SK-N-SH treated with all-trans-retinoic acid at 6 μM for 48 hours (cell line): ENCODE results near the gene MT2A.

Source experiments
- ATAC-seq: fragments of 200-7000 bp; cut with Tn5 transposase; 3 replicates; pipeline ENCODE4 v1.9.1; 2020; ENCODE audit warnings: mild to moderate bottlenecking, moderate library complexity
- ARNTL ChIP-seq: fragments of 450-650 bp; formaldehyde crosslinking; IDR thresholded peaks from 2 replicates; pipeline ENCODE4 v1.5.0; 2020; ENCODE audit warnings: low read depth, mild to moderate bottlenecking, moderate library complexity, borderline replicate concordance
- ESRRG ChIP-seq: fragments of 250-450 bp; sonication (Bioruptor Pico); IDR thresholded peaks from 2 replicates; pipeline ENCODE4 v1.6.1; 2021; ENCODE audit warnings: mild to moderate bottlenecking
- GLIS3 ChIP-seq: fragments of 250-450 bp; sonication (Bioruptor Pico); IDR thresholded peaks from 2 replicates; pipeline ENCODE4 v1.5.0; 2020; ENCODE audit warnings: mild to moderate bottlenecking, moderate library complexity
- ISL1 ChIP-seq: fragments of 250-450 bp; sonication (Bioruptor Pico); IDR thresholded peaks from 2 replicates; pipeline ENCODE4 v2.1.2; 2022; ENCODE audit warnings: mild to moderate bottlenecking, moderate library complexity
- OSR1 ChIP-seq: fragments of 250-450 bp; sonication (Bioruptor Pico); IDR thresholded peaks from 2 replicates; pipeline ENCODE4 v1.8.0; 2022; ENCODE audit warnings: moderate library complexity, mild to moderate bottlenecking, inconsistent platforms
- PPARA ChIP-seq: fragments of 250-450 bp; sonication (Bioruptor Pico); IDR thresholded peaks from 2 replicates; pipeline ENCODE4 v1.5.0; 2020; ENCODE audit warnings: mild to moderate bottlenecking, borderline replicate concordance
- RARB ChIP-seq: fragments of 250-450 bp; sonication (Bioruptor Pico); IDR thresholded peaks from 2 replicates; pipeline ENCODE4 v1.8.0; 2021; ENCODE audit warnings: mild to moderate bottlenecking, moderate library complexity
- SNAI2 ChIP-seq: fragments of 250-450 bp; sonication (Bioruptor Pico); IDR thresholded peaks from 2 replicates; pipeline ENCODE4 v1.5.0; 2020; ENCODE audit warnings: mild to moderate bottlenecking, moderate library complexity
- TCF4 ChIP-seq: fragments of 250-450 bp; sonication (Bioruptor Pico); IDR thresholded peaks from 2 replicates; pipeline ENCODE4 v1.8.0; 2021; ENCODE audit warnings: mild to moderate bottlenecking, moderate library complexity, borderline replicate concordance
- ZC3H10 ChIP-seq: fragments of 250-450 bp; sonication (Bioruptor Pico); IDR thresholded peaks from 2 replicates; pipeline ENCODE4 v1.5.1; 2021; ENCODE audit warnings: mild to moderate bottlenecking, moderate library complexity
- ZFP3 ChIP-seq: fragments of 250-450 bp; sonication (Bioruptor Pico); IDR thresholded peaks from 2 replicates; pipeline ENCODE4 v1.5.0; 2020; ENCODE audit warnings: mild to moderate bottlenecking, moderate library complexity
- ZFP30 ChIP-seq: fragments of 450-650 bp; formaldehyde crosslinking; IDR thresholded peaks from 2 replicates; pipeline ENCODE4 v1.5.0; 2022; ENCODE audit warnings: mild to moderate bottlenecking, moderate library complexity
- ZNF565 ChIP-seq: fragments of 450-650 bp; formaldehyde crosslinking; conservative IDR thresholded peaks from 2 replicates; pipeline ENCODE4 v1.5.0; 2020; ENCODE audit warnings: low read depth, mild to moderate bottlenecking, moderate library complexity
- ZNF70 ChIP-seq: fragments of 450-650 bp; formaldehyde crosslinking; IDR thresholded peaks from 2 replicates; pipeline ENCODE4 v1.5.0; 2020; ENCODE audit warnings: mild to moderate bottlenecking, moderate library complexity
- ZNF8 ChIP-seq: fragments of 450-650 bp; formaldehyde crosslinking; IDR thresholded peaks from 2 replicates; pipeline ENCODE4 v1.5.0; 2020; ENCODE audit warnings: mild to moderate bottlenecking, moderate library complexity
- TF ChIP-seq, protein P1 (sequence below): fragments of 250-450 bp; sonication (Bioruptor Pico); IDR thresholded peaks from 2 replicates; pipeline ENCODE4 v1.8.0; 2020; ENCODE audit warnings: mild to moderate bottlenecking, moderate library complexity, borderline replicate concordance
- TF ChIP-seq, protein P2 (sequence below): fragments of 250-450 bp; sonication (Bioruptor Pico); IDR thresholded peaks from 2 replicates; pipeline ENCODE4 v1.5.0; 2020; ENCODE audit warnings: mild to moderate bottlenecking, moderate library complexity
- TF ChIP-seq, protein P3 (sequence below): fragments of 250-450 bp; sonication (Bioruptor Pico); IDR thresholded peaks from 2 replicates; pipeline ENCODE4 v1.5.1; 2021; ENCODE audit warnings: mild to moderate bottlenecking, moderate library complexity
- TF ChIP-seq, protein P4 (sequence below): fragments of 250-450 bp; sonication (Bioruptor Pico); IDR thresholded peaks from 2 replicates; pipeline ENCODE4 v1.8.0; 2021; ENCODE audit warnings: low read depth, mild to moderate bottlenecking, moderate library complexity, borderline replicate concordance
- TF ChIP-seq, protein P5 (sequence below): fragments of 250-450 bp; sonication (Bioruptor Pico); IDR thresholded peaks from 2 replicates; pipeline ENCODE4 v1.5.1; 2020; ENCODE audit warnings: low read depth, mild to moderate bottlenecking, moderate library complexity

MT2A gene

DNA sequence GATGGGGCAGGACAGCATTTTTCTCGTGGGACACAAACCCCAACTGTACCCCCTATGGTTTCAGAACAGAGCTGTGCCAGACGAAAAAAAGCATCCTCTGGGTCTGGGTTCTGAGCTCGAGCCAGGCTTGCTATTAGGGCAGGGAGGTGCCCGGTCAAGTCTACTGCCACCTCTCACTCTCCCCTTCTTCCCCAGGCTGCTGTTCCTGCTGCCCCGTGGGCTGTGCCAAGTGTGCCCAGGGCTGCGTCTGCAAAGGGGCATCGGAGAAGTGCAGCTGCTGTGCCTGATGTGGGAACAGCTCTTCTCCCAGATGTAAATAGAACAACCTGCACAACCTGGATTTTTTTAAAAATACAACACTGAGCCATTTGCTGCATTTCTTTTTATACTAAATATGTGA lies 18.3 kb downstream of the MT2A start (continued):
- TF ChIP-seq ZC3H10 (CRISPR knock-in tag): no peak
- no peak for TF ChIP-seq TCF4 (CRISPR knock-in tag)
- TF ChIP-seq PPARA (CRISPR knock-in tag): no peak
- no peak for TF ChIP-seq ZNF70 (CRISPR knock-in tag)
- TF ChIP-seq ZNF565 (CRISPR knock-in tag): no peak
- no peak for TF ChIP-seq OSR1 (CRISPR knock-in tag)
- TF ChIP-seq, protein P1, sequence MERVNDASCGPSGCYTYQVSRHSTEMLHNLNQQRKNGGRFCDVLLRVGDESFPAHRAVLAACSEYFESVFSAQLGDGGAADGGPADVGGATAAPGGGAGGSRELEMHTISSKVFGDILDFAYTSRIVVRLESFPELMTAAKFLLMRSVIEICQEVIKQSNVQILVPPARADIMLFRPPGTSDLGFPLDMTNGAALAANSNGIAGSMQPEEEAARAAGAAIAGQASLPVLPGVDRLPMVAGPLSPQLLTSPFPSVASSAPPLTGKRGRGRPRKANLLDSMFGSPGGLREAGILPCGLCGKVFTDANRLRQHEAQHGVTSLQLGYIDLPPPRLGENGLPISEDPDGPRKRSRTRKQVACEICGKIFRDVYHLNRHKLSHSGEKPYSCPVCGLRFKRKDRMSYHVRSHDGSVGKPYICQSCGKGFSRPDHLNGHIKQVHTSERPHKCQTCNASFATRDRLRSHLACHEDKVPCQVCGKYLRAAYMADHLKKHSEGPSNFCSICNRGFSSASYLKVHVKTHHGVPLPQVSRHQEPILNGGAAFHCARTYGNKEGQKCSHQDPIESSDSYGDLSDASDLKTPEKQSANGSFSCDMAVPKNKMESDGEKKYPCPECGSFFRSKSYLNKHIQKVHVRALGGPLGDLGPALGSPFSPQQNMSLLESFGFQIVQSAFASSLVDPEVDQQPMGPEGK (CRISPR knock-in tag): no peak
- TF ChIP-seq SNAI2 (CRISPR knock-in tag): no peak

DNA sequence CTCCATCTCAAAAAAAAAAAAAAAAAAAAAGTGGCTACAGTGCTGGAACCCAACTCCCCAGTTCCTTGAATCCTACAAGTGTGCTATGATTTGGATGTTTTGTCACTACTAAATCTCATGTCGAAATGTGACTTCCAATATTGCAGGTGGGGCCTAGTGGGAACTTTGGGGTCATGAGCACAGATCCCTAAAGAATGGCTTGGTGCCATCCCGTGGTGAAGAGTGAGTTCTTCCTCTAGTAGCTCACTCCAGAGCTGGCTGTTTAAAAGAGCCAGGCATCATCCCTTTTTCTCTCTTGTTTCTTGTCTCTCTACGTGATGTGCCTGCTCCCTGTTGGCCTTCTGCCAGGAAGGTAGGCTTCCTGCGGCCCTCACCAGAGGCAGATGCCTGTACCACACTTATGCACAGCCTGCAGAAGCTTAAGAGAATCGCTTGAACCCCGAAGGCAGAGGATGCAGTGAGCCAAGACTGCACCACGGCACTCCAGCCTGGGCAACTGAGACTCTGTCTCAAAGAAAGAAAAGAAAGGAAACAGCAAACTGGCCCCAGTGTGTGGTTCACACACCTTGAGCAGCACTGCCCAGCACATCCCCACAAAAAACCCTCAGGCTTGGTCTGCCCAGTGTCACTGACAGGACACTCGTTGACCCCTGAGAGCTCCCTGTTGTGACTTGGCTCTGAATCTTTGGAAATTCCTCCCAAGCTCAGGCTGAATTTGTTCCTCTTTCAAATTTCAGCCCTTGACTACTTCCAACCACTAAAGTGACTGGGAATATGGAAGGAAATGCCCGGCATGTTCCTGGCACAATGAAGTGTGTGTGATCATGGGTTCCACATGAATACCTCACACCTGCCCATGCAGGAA lies 20.3 kb downstream of the MT2A start:
- TF ChIP-seq SNAI2 (CRISPR knock-in tag) (no peak), ESRRG (CRISPR knock-in tag) (no peak), OSR1 (CRISPR knock-in tag) (no peak), RARB (CRISPR knock-in tag) (no peak), ZFP3 (CRISPR knock-in tag) (no peak), ARNTL (CRISPR knock-in tag) (no peak), ISL1 (CRISPR knock-in tag) (no peak), ZFP30 (CRISPR knock-in tag) (no peak), TCF4 (CRISPR knock-in tag) (no peak), GLIS3 (CRISPR knock-in tag) (no peak), ZNF565 (CRISPR knock-in tag) (no peak), ZNF8 (CRISPR knock-in tag) (no peak)
- TF ChIP-seq, protein P2, sequence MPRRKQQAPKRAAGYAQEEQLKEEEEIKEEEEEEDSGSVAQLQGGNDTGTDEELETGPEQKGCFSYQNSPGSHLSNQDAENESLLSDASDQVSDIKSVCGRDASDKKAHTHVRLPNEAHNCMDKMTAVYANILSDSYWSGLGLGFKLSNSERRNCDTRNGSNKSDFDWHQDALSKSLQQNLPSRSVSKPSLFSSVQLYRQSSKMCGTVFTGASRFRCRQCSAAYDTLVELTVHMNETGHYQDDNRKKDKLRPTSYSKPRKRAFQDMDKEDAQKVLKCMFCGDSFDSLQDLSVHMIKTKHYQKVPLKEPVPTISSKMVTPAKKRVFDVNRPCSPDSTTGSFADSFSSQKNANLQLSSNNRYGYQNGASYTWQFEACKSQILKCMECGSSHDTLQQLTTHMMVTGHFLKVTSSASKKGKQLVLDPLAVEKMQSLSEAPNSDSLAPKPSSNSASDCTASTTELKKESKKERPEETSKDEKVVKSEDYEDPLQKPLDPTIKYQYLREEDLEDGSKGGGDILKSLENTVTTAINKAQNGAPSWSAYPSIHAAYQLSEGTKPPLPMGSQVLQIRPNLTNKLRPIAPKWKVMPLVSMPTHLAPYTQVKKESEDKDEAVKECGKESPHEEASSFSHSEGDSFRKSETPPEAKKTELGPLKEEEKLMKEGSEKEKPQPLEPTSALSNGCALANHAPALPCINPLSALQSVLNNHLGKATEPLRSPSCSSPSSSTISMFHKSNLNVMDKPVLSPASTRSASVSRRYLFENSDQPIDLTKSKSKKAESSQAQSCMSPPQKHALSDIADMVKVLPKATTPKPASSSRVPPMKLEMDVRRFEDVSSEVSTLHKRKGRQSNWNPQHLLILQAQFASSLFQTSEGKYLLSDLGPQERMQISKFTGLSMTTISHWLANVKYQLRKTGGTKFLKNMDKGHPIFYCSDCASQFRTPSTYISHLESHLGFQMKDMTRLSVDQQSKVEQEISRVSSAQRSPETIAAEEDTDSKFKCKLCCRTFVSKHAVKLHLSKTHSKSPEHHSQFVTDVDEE (CRISPR knock-in tag): no peak
- TF ChIP-seq, protein P3, sequence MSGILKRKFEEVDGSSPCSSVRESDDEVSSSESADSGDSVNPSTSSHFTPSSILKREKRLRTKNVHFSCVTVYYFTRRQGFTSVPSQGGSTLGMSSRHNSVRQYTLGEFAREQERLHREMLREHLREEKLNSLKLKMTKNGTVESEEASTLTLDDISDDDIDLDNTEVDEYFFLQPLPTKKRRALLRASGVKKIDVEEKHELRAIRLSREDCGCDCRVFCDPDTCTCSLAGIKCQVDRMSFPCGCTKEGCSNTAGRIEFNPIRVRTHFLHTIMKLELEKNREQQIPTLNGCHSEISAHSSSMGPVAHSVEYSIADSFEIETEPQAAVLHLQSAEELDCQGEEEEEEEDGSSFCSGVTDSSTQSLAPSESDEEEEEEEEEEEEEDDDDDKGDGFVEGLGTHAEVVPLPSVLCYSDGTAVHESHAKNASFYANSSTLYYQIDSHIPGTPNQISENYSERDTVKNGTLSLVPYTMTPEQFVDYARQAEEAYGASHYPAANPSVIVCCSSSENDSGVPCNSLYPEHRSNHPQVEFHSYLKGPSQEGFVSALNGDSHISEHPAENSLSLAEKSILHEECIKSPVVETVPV (CRISPR knock-in tag): no peak
- TF ChIP-seq, protein P4, sequence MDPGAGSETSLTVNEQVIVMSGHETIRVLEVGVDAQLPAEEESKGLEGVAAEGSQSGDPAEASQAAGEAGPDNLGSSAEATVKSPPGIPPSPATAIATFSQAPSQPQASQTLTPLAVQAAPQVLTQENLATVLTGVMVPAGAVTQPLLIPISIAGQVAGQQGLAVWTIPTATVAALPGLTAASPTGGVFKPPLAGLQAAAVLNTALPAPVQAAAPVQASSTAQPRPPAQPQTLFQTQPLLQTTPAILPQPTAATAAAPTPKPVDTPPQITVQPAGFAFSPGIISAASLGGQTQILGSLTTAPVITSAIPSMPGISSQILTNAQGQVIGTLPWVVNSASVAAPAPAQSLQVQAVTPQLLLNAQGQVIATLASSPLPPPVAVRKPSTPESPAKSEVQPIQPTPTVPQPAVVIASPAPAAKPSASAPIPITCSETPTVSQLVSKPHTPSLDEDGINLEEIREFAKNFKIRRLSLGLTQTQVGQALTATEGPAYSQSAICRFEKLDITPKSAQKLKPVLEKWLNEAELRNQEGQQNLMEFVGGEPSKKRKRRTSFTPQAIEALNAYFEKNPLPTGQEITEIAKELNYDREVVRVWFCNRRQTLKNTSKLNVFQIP: no peak
- TF ChIP-seq, protein P1 (CRISPR knock-in tag): no peak
- TF ChIP-seq, protein P5, sequence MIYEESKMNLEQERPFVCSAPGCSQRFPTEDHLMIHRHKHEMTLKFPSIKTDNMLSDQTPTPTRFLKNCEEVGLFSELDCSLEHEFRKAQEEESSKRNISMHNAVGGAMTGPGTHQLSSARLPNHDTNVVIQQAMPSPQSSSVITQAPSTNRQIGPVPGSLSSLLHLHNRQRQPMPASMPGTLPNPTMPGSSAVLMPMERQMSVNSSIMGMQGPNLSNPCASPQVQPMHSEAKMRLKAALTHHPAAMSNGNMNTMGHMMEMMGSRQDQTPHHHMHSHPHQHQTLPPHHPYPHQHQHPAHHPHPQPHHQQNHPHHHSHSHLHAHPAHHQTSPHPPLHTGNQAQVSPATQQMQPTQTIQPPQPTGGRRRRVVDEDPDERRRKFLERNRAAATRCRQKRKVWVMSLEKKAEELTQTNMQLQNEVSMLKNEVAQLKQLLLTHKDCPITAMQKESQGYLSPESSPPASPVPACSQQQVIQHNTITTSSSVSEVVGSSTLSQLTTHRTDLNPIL: no peak
- TF ChIP-seq, all 23 proteins: peak for 0
- ATAC-seq: no peak
